Fibroblast of lung (primary cell): ENCODE measurements around the gene SLC12A1.

Experiments
- CTCF ChIP-seq, 2 donors: IDR thresholded peaks in 1 of 2; conservative IDR thresholded peaks in 1 of 2; 1 replicate in 1 of 2; 2 replicates in 1 of 2; pipeline ENCODE4 v1.5.1; 2011 to 2012; ENCODE audit warnings: low read length in 2 of 2, control low read depth in 1 of 2, inconsistent platforms in 1 of 2, low read depth in 1 of 2, mild to moderate bottlenecking in 1 of 2
- EZH2 ChIP-seq: IDR thresholded peaks from 2 replicates; pipeline ENCODE4 v1.5.1; 2012; ENCODE audit warnings: low read length, control low read depth, mild to moderate bottlenecking; ENCODE audit errors: missing control alignments

GRCh38 chr15:48225771-48226170 lies 19.7 kb downstream of the SLC12A1 start:
- TF ChIP-seq CTCF (conservative IDR thresholded peaks at IDR 0.05 in 1 of 2, IDR thresholded peaks at IDR 0.05 in 1 of 2; ENCODE audit: low read depth in 1 of 2, low read length in 2 of 2) (no peak), EZH2 (no peak)
